Cardiac ventricle fibroblast (primary cell): Measurements from ENCODE around the gene TMEM176A. TPM values are rescaled to one million over a fixed set of nuclear protein-coding genes. Genes with fewer than 3 reads are reported as not detected.

Source experiments
- total RNA-seq: library from RNA; depleted of rRNA; stranded (reverse); fragments of >200 nt; gene quantifications from 2 replicates; pipeline ENCODE4 v1.2.3, GENCODE V29; 2015

The TMEM176A gene
- total RNA-seq = 0.31 and 0.54 TPM in 2 replicates

DNA sequence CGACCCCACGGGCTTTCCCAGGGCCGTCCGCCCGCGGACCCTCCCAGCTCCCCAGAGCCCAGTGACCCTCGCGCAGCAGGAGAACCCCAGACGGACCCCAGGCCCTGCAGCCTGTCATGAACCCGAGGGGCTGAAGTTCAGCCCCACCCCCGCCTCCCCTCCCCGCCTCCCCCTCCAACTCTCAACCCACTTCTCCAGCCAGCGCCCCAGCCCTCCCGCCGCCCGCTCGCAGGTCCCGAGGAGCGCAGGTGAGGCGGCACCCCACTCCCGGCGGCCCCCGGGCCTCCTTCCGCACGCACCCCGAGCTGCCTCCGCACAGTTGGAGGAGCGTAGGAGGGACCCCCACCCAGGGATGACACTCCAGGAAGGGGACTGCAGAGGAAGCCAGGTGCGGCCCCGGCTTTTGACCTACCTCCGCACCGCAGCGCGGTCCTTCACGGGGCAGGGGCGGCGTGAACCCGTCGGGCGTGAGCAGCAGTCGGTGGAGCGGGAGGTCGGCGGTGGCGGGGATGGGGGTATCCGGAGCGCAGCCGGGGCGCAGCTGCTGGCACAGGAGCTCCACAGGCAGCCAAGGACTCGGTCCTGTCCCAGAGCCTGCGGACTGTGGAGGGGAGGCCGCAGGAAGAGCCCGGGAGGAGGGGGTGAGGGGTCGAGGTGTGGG, at the start of gene TMEM176A:
Gene TMEM176A (plus strand): TSS at position 189 of the 661 bp plus-strand sequence. CDS start 782 bp downstream, outside the sequence.

GRCh38 chr7:150799741-150800580, 608 bp upstream of the TMEM176A start, which contains the start of gene TMEM176B:
Gene TMEM176B, minus strand, starts transcription at chr7:150800364. Its CDS starts 3,795 bp downstream, at chr7:150796569.

DNA sequence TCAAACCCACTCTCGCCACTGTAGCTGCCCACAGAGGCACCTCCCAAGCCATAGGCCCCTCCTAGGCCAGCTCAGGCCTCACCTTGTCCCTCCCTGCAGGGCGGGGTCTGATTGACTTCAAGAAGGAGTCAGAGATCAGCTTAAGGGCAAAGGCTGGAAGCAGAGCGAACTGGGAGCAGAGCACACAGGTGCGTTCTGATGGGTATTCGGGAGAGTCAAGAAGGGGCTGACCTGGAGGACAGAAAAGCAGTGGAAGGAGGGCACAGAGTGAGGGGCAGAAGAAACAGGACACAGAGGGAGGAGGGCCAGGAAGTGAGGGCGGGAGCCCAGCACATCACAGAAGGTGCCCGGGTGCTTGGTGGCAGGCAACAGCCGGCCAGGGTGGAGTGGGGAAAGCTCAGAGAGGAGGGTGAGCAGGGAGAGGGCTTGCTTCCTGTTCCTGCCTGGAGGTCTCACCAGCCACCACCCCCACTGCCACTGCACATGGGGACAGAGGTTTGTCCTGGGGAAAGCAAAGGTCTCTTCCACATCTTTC, 51.9 kb downstream of the TMEM176A start, which contains the start of gene AOC1:
Gene AOC1 (plus strand): TSS at position 147 of the 535 bp plus-strand sequence. CDS start 3,954 bp downstream, outside the sequence.

Other genes with a start within 250 kb of the TMEM176A start
- gene GIMAP4, start 233.4 kb upstream of the TMEM176A start, total RNA-seq = 0.54 and 0.56 TPM in 2 replicates
- gene GIMAP6, start 168.4 kb upstream of the TMEM176A start, total RNA-seq = 1.9 and 2.6 TPM in 2 replicates
- gene GIMAP2, start 115.1 kb upstream of the TMEM176A start, total RNA-seq = 1.9 and 2.9 TPM in 2 replicates
- gene GIMAP1, start 84.2 kb upstream of the TMEM176A start, total RNA-seq = 0.12 and 0.20 TPM in 2 replicates
- 0.15 and 1.4 TPM in 2 replicates for gene GIMAP5, start 63.4 kb upstream of the TMEM176A start, total RNA-seq
- not detected in 2 replicates for gene TMEM176B, start 405 bp upstream of the TMEM176A start, total RNA-seq
- gene AOC1, start 51.7 kb downstream of the TMEM176A start, total RNA-seq = not detected in 2 replicates
- not detected in 2 replicates for gene KCNH2, start 177.6 kb downstream of the TMEM176A start, total RNA-seq
- 2.1 and 3.1 TPM in 2 replicates for gene NOS3, start 190.2 kb downstream of the TMEM176A start, total RNA-seq
- 0.25 TPM in 1 of 2 replicates, not detected in the other for gene ATG9B, start 223.7 kb downstream of the TMEM176A start, total RNA-seq
- gene ABCB8, start 227.7 kb downstream of the TMEM176A start, total RNA-seq = 20.8 and 21.7 TPM in 2 replicates
- 0.37 TPM in 1 of 2 replicates, not detected in the other for gene ASIC3, start 247.8 kb downstream of the TMEM176A start, total RNA-seq